Dendritic cell treated with granulocyte-macrophage colony-stimulating factor and Interleukin-4, amounts not matched to agents 40 ng/mL and 50 ng/mL, for 4 days (primary cell): ENCODE results near the gene OXER1.

Source experiments
- H3K27ac Mint-ChIP-seq: one replicate; pipeline ENCODE4 v1.8.0; 2022; ENCODE audit warnings: mild to moderate bottlenecking, mixed read lengths
- H3K27me3 Mint-ChIP-seq: one replicate; pipeline ENCODE4 v1.8.0; 2022; ENCODE audit warnings: mild to moderate bottlenecking, mixed read lengths
- H3K36me3 Mint-ChIP-seq: one replicate; pipeline ENCODE4 v1.8.0; 2022; ENCODE audit warnings: low read depth, mixed read lengths
- H3K4me1 Mint-ChIP-seq: one replicate; pipeline ENCODE4 v1.8.0; 2022; ENCODE audit warnings: low read depth, mixed read lengths
- H3K4me3 Mint-ChIP-seq: one replicate; pipeline ENCODE4 v1.8.0; 2022; ENCODE audit warnings: mild to moderate bottlenecking, moderate library complexity, mixed read lengths
- H3K9me3 Mint-ChIP-seq: one replicate; pipeline ENCODE4 v1.8.0; 2022; ENCODE audit warnings: mixed read lengths
- intact Hi-C: fragments of 100-400 bp; cut with micrococcal nuclease; formaldehyde crosslinking; loops from one replicate; pipeline ENCODE4 v1.15.0; 2022

Gene OXER1

GRCh38 chr2:42800461-42800962 is 36.6 kb upstream of the OXER1 start:
- intact Hi-C loops = no loop called here
- H3K9me3 Mint-ChIP-seq = no peaks in the 10 kb centered on the region
- no peak overlapping the region for H3K4me3 Mint-ChIP-seq
- H3K4me1 Mint-ChIP-seq = peaks cover 57% of the 10 kb centered on the region
- H3K27me3 Mint-ChIP-seq = no peaks in the 10 kb centered on the region
- peak overlapping the region; percentile 11 for H3K27ac Mint-ChIP-seq
- peaks cover 44% of the 10 kb centered on the region for H3K36me3 Mint-ChIP-seq

- H3K36me3 Mint-ChIP-seq = peaks cover 50% of the 10 kb centered on the region
Observed at GRCh38 chr2:42799881-42800280, 35.9 kb upstream of the OXER1 start.

GRCh38 chr2:42797281-42797680 is 33.3 kb upstream of the OXER1 start:
- Mint-ChIP-seq H3K27ac (no peak overlapping the region), H3K27me3 (no peaks in the 10 kb centered on the region), H3K4me1 (peaks cover 51% of the 10 kb centered on the region), H3K36me3 (peaks cover 73% of the 10 kb centered on the region), H3K4me3 (no peak overlapping the region), H3K9me3 (no peaks in the 10 kb centered on the region)
- intact Hi-C loops = loop anchor here (10.0 kb wide), 1 partner anchor 282 kb away; no protein-coding TSS in a partner anchor

More at GRCh38 chr2:42799881-42800280, 35.9 kb upstream of the OXER1 start:
- H3K4me1 Mint-ChIP-seq = peaks cover 54% of the 10 kb centered on the region
- H3K27me3 Mint-ChIP-seq = no peaks in the 10 kb centered on the region
- no peak overlapping the region for H3K4me3 Mint-ChIP-seq
- no peaks in the 10 kb centered on the region for H3K9me3 Mint-ChIP-seq
- intact Hi-C loops = loop anchor here (10.0 kb wide), 1 partner anchor 285 kb away; no protein-coding TSS in a partner anchor
- peak overlapping the region; percentile 11 for H3K27ac Mint-ChIP-seq

- no peak overlapping the region for H3K27ac Mint-ChIP-seq
- H3K27me3 Mint-ChIP-seq = no peaks in the 10 kb centered on the region
- H3K4me1 Mint-ChIP-seq = peaks cover 51% of the 10 kb centered on the region
- peaks cover 74% of the 10 kb centered on the region for H3K36me3 Mint-ChIP-seq
- intact Hi-C loops = loop anchor here (10.0 kb wide), 1 partner anchor 282 kb away; no protein-coding TSS in a partner anchor
- H3K9me3 Mint-ChIP-seq = no peaks in the 10 kb centered on the region
- H3K4me3 Mint-ChIP-seq = no peak overlapping the region
Observed at GRCh38 chr2:42796427-42797248, 32.7 kb upstream of the OXER1 start.

GRCh38 chr2:42795841-42796301 is 31.9 kb upstream of the OXER1 start:
- no peaks in the 10 kb centered on the region for H3K27me3 Mint-ChIP-seq
- intact Hi-C loops = loop anchor here (10.0 kb wide), 1 partner anchor 281 kb away; no protein-coding TSS in a partner anchor
- H3K4me3 Mint-ChIP-seq = no peak overlapping the region
- no peak overlapping the region for H3K27ac Mint-ChIP-seq
- H3K4me1 Mint-ChIP-seq = peaks cover 51% of the 10 kb centered on the region
- H3K36me3 Mint-ChIP-seq = peaks cover 70% of the 10 kb centered on the region
- no peaks in the 10 kb centered on the region for H3K9me3 Mint-ChIP-seq

GRCh38 chr2:42795275-42795674 is 31.3 kb upstream of the OXER1 start:
- Mint-ChIP-seq H3K4me1 (peaks cover 50% of the 10 kb centered on the region), H3K27me3 (no peaks in the 10 kb centered on the region), H3K27ac (no peak overlapping the region), H3K36me3 (peaks cover 72% of the 10 kb centered on the region), H3K9me3 (no peaks in the 10 kb centered on the region), H3K4me3 (no peak overlapping the region)
- intact Hi-C loops = loop anchor here (10.0 kb wide), 1 partner anchor 280 kb away; no protein-coding TSS in a partner anchor

GRCh38 chr2:42794271-42795046 is 30.5 kb upstream of the OXER1 start:
- intact Hi-C loops = loop anchor here (10.0 kb wide), 1 partner anchor 280 kb away; no protein-coding TSS in a partner anchor
- Mint-ChIP-seq H3K9me3 (no peaks in the 10 kb centered on the region), H3K27ac (no peak overlapping the region), H3K27me3 (no peaks in the 10 kb centered on the region), H3K4me1 (peaks cover 46% of the 10 kb centered on the region), H3K4me3 (no peak overlapping the region), H3K36me3 (peaks cover 72% of the 10 kb centered on the region)

GRCh38 chr2:42793334-42794270 is 29.7 kb upstream of the OXER1 start:
- Mint-ChIP-seq H3K27me3 (no peaks in the 10 kb centered on the region), H3K9me3 (no peaks in the 10 kb centered on the region), H3K27ac (peak overlapping the region; percentile 95), H3K36me3 (peaks cover 73% of the 10 kb centered on the region), H3K4me3 (peak overlapping the region; percentile 93), H3K4me1 (peaks cover 45% of the 10 kb centered on the region)
- intact Hi-C loops = loop anchor here (2.0 to 10.0 kb wide), 3 partner anchors 17 to 279 kb away; no protein-coding TSS in a partner anchor

GRCh38 chr2:42792583-42793333 is 28.8 kb upstream of the OXER1 start, which contains the start of gene HAAO:
Gene HAAO, minus strand, starts transcription at chr2:42792583. Its CDS starts 47 bp downstream, at chr2:42792536.
- Mint-ChIP-seq H3K9me3 (no peaks in the 10 kb centered on the region), H3K4me3 (peak within 1 kb of the TSS; percentile 93), H3K36me3 (peaks cover 75% of the 10 kb centered on the region), H3K4me1 (peaks cover 45% of the 10 kb centered on the region), H3K27ac (peak within 1 kb of the TSS; percentile 95), H3K27me3 (no peaks in the 10 kb centered on the region)
- intact Hi-C loops = loop anchor here (2.0 to 10.0 kb wide), 3 partner anchors 18 to 278 kb away; no protein-coding TSS in a partner anchor

GRCh38 chr2:42792087-42792582 is 28.2 kb upstream of the OXER1 start:
- Mint-ChIP-seq H3K4me3 (peak overlapping the region; percentile 93), H3K4me1 (peaks cover 45% of the 10 kb centered on the region), H3K9me3 (no peaks in the 10 kb centered on the region), H3K27ac (peak overlapping the region; percentile 95), H3K27me3 (no peaks in the 10 kb centered on the region), H3K36me3 (peaks cover 70% of the 10 kb centered on the region)
- intact Hi-C loops = loop anchor here (2.0 to 10.0 kb wide), 3 partner anchors 19 to 277 kb away; no protein-coding TSS in a partner anchor

- intact Hi-C loops = loop anchor here (2.0 to 10.0 kb wide), 3 partner anchors 19 to 277 kb away; no protein-coding TSS in a partner anchor
- Mint-ChIP-seq H3K4me3 (peak overlapping the region; percentile 93), H3K36me3 (peaks cover 68% of the 10 kb centered on the region), H3K4me1 (peaks cover 45% of the 10 kb centered on the region), H3K27me3 (no peaks in the 10 kb centered on the region), H3K9me3 (no peaks in the 10 kb centered on the region), H3K27ac (peak overlapping the region; percentile 95)
Observed at GRCh38 chr2:42791606-42792005, 27.7 kb upstream of the OXER1 start.

- Mint-ChIP-seq H3K27ac (no peak overlapping the region), H3K4me3 (no peak overlapping the region), H3K9me3 (no peaks in the 10 kb centered on the region), H3K27me3 (no peaks in the 10 kb centered on the region), H3K36me3 (peaks cover 53% of the 10 kb centered on the region), H3K4me1 (peaks cover 41% of the 10 kb centered on the region)
- intact Hi-C loops = loop anchor here (10.0 kb wide), 1 partner anchor 275 kb away; no protein-coding TSS in a partner anchor
Observed at GRCh38 chr2:42789751-42790150, 25.8 kb upstream of the OXER1 start.
